COLO668 (cell line): ENCODE results near the gene KRT80.
A peak's percentile ranks its signal among the peaks of the same experiment; 100 is the strongest.

Source experiments
- DNase-seq: peaks from one replicate; lab custom pipeline; 2025; ENCODE audit not compliant: unreplicated experiment; lab: John Stamatoyannopoulos, UW

Gene KRT80

GRCh38 chr12:52211716-52212585 lies 20.1 kb upstream of the KRT80 start:
- DNase-seq = no peak

GRCh38 chr12:52210925-52211650 lies 19.3 kb upstream of the KRT80 start:
- no peak for DNase-seq

- no peak for DNase-seq
These were observed 18.5 kb upstream of the KRT80 start for GRCh38 chr12:52210186-52210924.

DNA sequence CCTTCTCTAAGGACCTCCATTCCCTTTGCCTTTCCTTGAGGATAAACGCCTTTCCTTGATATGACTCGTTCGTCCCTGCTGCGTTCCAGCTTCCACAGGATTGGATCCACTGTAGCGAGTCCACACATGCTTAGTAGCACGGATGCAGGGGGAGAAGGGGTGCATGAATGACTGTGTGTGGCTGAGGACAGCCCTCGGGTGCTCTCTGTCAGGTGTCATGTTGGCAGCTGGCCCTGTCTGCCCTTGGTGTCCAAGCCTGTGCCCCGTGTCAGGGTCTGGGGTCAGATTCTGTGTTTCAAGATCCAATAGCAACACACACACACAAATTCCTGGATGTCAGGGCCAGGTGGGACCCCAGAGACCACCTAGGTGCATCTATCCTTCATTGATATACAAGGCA lies 17.5 kb upstream of the KRT80 start:
- no peak for DNase-seq

- DNase-seq = no peak
These were observed 16.8 kb upstream of the KRT80 start for GRCh38 chr12:52208424-52209165.

DNA sequence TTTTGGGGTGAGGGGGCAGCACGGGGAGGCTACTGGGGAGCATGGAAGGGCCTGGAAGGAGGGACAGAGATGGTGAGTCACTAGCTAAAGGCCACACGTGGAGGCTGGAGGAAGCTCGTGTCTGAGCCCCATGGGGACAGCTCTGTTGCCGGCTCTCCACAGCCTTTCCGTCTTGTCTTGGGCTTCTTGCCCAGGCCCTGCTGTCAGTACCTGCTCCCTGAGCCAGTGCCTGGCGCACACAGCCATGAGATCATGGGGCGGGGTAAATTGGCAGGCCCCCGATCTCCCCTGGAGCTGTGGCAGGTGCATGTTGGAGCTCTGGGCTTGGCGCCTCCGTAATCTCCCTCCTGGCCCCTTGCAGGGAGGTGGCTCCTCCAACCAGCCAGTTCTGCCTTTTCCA lies 16.1 kb upstream of the KRT80 start:
- DNase-seq = peak; percentile 61

DNA sequence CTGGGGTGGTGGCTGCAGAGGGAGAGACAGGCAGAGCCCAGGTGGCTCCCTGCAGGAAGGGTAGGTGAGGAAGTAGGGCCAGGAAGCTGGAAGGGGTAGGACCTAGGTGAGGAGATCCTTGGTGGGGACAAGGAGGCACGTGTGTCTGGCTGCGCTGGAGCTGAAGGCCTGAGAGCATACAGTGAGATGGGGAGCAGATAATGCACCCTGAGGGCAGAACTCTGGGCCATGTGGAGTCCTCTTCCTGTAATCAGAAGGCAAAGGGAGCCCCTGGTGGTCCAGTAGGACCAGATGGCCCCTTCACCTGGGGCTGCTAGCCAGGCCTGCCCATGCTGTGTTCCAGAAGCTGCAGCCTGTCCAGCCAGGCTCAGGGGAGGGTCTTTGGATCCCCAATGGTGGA lies 15.3 kb upstream of the KRT80 start:
- DNase-seq = no peak

GRCh38 chr12:52206304-52207040 lies 14.7 kb upstream of the KRT80 start:
- DNase-seq = no peak

DNA sequence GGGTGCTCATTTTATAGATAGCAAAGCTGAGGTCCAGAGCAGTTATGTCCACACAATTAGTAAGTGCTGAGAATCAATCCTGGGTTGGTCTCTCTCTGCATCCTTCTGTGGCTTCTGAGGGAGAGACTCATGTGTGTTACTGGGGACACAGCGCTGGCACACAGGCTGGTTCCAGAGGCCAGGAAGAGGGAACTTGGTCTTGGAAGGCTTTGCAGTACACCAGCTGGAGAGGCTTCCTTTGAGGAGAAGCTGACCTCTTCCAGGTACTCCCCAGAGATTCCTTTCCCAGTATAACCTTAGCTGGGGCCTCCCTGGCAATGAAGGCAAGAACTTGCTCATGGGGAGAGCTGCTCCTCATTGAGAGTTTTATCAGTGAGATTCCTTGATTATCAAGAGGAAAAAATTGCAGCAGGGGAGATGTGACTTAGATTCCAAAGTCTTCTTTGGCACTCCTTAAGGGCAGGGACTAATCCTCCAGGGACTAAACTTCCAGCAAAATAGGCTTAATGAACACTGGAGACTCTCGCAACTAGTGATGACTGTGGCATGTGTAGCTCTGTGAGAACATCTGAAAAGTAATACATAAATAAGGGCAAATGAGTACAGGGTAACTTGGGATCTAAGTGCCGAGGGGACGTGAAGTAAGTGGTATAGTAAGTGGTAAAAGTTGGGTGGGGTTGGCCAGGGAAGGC lies 13.9 kb upstream of the KRT80 start:
- no peak for DNase-seq

DNA sequence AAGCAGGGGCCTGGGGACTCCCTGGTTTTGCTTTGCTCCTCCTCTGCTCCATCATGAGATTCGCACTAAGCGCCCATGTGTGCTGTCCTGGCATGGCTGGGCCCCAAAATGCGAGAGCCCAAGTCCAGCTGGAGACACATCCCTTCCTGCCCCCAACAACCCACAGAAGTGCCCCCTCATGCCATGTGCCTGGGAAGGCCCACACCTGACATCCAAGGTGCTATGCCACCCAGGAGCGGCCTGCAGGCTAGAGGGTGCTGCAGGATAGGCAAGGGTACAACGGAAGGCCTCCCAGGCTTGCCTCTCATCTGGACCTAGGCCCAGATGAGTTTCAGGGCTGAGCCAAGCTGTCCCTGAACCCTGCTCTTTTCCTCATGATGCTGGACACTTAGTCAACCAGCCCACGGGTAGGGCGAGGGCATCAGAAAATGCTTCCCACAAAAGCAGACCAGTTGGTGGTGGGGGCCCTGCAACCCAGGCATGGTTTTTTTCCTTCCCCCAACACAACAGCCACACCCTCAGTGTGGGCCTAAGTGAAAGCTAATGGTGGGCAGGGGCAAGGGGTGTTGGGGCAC lies 13.2 kb upstream of the KRT80 start:
- no peak for DNase-seq

DNA sequence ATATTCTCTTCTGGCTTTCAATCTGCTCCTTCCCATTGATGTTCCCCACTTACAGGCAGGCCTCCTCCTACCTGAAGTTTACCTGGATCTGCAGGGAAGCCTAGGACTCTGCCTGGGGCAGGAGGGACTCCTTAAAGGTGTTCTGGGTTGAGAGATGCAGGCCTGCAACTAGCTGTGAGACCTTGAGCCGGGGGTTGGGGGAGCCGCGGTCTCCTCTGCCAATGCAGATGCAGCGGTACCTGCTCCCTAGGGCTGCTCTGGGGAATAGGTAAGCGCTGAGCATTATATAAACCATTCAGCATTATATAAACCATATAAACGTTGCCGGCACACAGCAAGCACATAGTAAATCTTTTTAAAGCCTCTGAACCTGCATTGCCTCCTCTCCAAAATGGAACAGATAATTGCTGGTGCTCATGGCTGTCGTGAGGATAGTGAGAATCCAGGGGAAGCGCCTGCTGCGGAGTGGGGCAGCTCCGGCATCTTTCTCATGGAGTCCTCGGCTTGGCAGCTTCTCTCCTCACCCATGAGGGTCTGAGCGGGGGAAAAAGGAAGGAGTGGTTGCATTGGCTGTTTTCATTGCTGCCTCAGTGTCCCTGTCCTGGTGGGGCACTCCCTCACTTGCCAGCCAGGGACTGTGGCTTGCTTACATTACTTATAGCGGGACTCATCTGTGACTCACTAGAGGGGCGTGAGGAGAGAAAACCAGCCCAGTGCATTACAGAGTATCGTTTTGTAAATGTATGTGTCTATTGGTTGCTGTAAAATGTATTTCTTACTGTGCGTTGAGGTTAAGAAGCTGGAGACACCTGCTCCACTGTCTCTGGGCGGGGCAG lies 12.5 kb upstream of the KRT80 start:
- DNase-seq = no peak

DNA sequence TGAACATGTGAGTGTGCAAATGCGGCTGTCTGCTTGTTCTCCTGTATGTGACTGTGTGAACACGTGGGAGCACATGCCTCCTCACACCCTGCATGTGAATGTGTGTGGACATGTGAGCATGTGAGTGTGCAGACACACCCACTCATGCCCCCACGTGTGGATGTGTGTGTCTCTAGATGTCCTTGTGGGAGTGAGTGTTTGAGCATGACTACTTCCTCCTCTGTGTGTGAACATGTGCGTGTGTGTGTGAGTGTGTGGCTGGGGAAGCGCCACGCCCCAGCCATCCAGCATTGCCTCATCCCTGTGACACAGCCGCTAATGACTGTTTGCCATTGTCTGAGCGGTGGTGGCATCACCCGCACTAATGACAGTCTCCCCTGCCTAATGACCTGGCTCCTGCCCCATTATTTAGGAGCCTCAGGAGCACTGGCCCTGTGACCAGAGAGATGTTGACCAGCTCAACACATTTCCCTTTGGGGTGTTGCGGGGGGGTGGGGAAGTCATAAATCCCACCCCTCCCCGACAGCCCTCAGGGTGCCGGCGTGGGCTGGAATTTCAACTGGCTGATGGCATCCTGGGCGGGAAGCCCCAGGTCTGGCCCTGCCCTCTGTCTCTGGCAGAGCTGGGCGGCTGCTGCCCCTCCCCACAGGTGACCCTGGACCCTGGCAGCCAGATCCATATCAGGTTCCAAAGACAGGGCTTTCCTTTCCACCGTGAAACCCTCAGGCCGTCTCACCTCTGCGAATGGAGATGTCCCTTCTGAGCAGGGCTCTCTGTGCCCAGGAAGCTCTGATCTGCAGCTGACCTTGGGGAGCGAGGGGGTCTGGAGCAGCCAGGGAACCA lies 11.5 kb upstream of the KRT80 start:
- peak; percentile 86 for DNase-seq

DNA sequence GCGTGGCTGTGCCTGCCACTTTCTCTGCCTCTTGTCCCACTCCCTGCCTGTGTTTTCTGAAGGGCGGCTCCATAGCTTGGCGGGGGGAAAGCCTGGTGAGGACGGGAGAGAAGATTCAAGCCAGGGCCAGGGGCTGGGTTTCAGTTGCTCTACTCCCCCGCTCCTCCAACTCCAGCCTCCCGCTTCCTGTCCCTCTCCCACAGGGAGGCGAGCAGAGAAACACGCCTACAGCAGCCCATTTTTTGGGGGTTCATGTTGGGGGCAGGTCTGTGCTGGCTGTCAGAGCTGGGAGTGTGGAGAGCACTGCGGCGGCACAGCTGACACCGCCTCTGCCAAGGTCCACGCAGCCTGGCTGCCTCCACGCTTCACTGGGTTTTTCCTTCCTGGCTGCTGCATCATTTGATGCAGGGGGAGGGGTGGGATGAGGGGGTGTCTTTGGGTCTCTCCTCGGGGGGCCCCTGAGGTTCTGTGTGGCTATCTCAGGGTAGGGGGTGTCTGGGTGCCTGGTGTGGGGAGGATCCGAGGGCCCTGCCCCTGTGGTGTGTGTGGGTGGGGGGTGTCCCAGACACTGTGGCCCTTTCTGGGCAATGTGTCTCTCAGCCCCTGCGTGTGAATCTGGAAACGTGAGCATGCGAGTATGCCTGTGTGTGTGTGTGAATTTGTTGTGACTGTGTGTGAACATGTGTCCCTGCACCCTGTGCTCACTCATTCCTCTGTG lies 10.7 kb upstream of the KRT80 start:
- DNase-seq = peak; percentile 65

DNA sequence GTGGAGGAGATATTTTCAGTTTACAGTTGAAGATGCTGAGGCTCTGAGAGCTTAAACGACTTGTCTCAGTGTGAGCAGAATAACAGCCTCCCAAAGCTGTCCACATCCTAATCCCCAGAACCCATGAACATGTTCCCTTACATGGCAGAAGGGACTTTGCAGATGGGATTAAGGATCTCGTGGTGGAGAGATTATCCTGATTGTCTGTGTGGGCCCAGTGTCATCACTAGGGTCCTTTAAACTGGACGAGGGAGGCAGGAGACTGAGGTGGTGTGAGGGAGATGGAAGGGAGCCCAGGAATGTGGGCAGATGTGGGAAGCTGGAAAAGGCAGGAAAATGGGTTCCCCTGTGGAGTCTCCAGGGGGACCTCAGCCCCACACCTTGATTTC lies 9.6 kb upstream of the KRT80 start:
- no peak for DNase-seq

DNA sequence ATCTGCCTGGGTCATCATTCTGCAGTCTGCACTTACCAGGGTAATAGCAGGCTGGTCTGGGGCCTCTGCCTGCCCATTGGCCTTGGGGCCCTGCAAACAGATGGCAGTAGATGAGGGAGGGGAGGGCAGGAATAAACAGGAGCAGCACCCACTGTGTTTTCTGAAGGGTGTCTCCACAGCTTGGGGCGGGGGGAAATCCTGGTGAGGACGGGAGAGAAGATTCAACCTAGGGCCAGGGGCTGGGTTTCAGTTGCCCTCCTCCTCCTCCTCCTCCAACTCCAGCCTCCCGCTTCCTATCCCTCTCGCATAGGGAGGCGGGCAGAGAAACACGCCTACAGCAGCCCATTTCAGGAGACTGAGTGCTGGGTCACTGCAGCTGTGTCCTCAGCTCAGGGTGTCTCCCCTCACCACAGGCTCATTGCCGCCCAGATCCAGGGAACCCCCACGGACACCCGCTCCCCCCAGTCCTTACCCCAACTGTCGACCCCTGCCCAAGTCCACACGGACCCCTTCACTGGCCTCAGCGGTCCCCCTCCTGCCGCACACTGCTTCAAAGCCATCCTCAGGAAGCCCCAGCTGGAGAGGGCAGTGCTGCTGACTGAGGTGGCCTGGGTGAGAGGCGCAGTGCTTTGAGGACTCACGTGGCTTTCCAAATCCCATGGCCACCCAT lies 9.1 kb upstream of the KRT80 start:
- no peak for DNase-seq

- no peak for DNase-seq
These were observed 8.4 kb upstream of the KRT80 start for GRCh38 chr12:52200086-52200780.
